ENCODE data around the gene CHKA. TPM values are rescaled to one million over a fixed set of nuclear protein-coding genes. Genes with fewer than 3 reads are reported as not detected.

Gene CHKA
- total and polyA plus RNA-seq, 2 of the 8 experiments (the other 6 are each of a cell fraction or from before 2014, with no cell fraction given): 61.2 to 86.6 TPM

DNA sequence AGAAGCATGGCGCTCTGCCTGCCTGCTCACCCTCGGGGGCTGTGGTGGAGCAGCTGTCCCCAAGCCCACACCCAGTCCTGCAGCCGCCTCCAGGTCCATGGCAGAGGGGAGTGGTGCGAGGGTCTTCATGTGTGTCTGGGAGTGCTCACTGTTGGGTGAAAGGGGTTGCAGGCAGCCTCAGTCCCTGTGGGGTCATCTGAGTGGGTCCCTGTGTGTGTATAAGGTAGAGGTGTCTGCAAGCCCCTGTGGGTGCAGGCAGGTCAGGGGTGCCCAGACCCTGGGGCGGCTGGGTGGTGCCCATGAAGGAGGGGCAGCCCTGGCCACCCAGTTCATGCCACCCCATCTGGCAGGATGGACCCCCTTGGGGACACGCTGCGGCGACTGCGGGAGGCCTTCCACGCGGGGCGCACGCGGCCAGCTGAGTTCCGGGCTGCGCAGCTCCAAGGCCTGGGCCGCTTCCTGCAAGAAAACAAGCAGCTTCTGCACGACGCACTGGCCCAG is 106.2 kb downstream of the CHKA start:
- peak overlapping the region; percentile 35; the same call in 1 of the 2 replicates for H4K8ac ChIP-seq (ENCODE audit: extremely low read depth, insufficient read depth, low read length)
- no peak overlapping the region for H3K4ac ChIP-seq (replicated peaks; ENCODE audit: insufficient read length, low read depth, low read length)
- H3K23ac ChIP-seq (ENCODE audit: insufficient read length): no peak overlapping the region
- no peak overlapping the region for H3K4me3 ChIP-seq (ENCODE audit: extremely low read depth in 1 of 4, insufficient read depth in 2 of 4, low read depth in 3 of 4, low read length in 4 of 4)
- no peak overlapping the region for H3K4me2 ChIP-seq (ENCODE audit: insufficient read depth in 1 of 2, low read depth in 2 of 2, low read length in 2 of 2)
- no peaks in the 10 kb centered on the region for H3K9me3 ChIP-seq (ENCODE audit: insufficient read depth in 2 of 2, low read depth in 1 of 2, low read length in 1 of 2)
- H3K18ac ChIP-seq (ENCODE audit: extremely low read depth, low read length): no peak overlapping the region
- no peak overlapping the region for H2BK12ac ChIP-seq (ENCODE audit: low read depth, low read length)
- no peaks in the 10 kb centered on the region for H3K27me3 ChIP-seq (replicated peaks in 1 of 4; ENCODE audit: control insufficient read depth in 3 of 4, extremely low read depth in 1 of 4, insufficient read depth in 3 of 4, low read length in 3 of 4)
- no peaks in the 10 kb centered on the region for H3K36me3 ChIP-seq (ENCODE audit: control insufficient read depth in 2 of 4, insufficient read depth in 4 of 4, low read length in 3 of 4)
- no peaks in the 10 kb centered on the region for H3K79me2 ChIP-seq (ENCODE audit: control insufficient read depth in 1 of 2, insufficient read depth in 2 of 2, low read length in 2 of 2)
- DNase-seq (ENCODE audit: low read depth in 1 of 2, low spot score in 2 of 2) (no peak), FAIRE-seq (no peak)
- H3K79me1 ChIP-seq (ENCODE audit: low read depth, low read length): no peaks in the 10 kb centered on the region
- H2AFZ ChIP-seq (ENCODE audit: low read length): no peak overlapping the region
- H2BK20ac ChIP-seq (ENCODE audit: low read length): no peak overlapping the region
- ChIA-PET CTCF (ENCODE audit: partially characterized antibody) (interaction anchor here (0.7 to 1.5 kb wide), 2 partner anchors 9 to 18 kb away, joined by 3 to 5 read pairs; no protein-coding TSS in a partner anchor), POLR2A (ENCODE audit: partially characterized antibody) (interaction anchor here (1.0 to 2.8 kb wide), 4 partner anchors 9 to 23 kb away, joined by 3 to 14 read pairs (median 4); partner anchors contain the start of gene TCIRG1)
- 91% methylated on average over 18 of the region's 19 CpGs; no CpG with 5 or more reads in 1 of the 2 experiments for WGBS, 2 experiments (ENCODE audit: extremely low coverage in 1 of 2, insufficient coverage in 1 of 2, insufficient read length in 1 of 2, insufficient replicate concordance in 2 of 2, low coverage in 1 of 2, low lambda C conversion rate in 2 of 2, missing lambda C conversion rate in 1 of 2)
- no peaks in the 10 kb centered on the region for H3K23me2 ChIP-seq (ENCODE audit: low read depth, low read length)
- no peak overlapping the region for H2BK5ac ChIP-seq (ENCODE audit: low read depth, low read length)
- no peak overlapping the region for H2AK5ac ChIP-seq (ENCODE audit: low read depth, low read length)
- no peak overlapping the region for H3K56ac ChIP-seq (replicated peaks; ENCODE audit: insufficient read length, low read depth, low read length)
- peaks cover 0 to 15% (median 9%) of the 10 kb centered on the region in 4 experiments; a peak in 6 of 7 replicates for H3K4me1 ChIP-seq (replicated peaks in 1 of 4; ENCODE audit: control insufficient read depth in 3 of 4, insufficient read depth in 4 of 4, low read length in 3 of 4)
- no peaks in the 10 kb centered on the region for H4K20me1 ChIP-seq (replicated peaks in 1 of 2; ENCODE audit: control insufficient read depth in 1 of 2, insufficient read depth in 2 of 2, low read length in 2 of 2)
- H3K14ac ChIP-seq (ENCODE audit: insufficient read length): no peak overlapping the region
- H4K91ac ChIP-seq (replicated peaks; ENCODE audit: insufficient read length, low read length): no peak overlapping the region
- H2BK120ac ChIP-seq (replicated peaks; ENCODE audit: low read depth, low read length): no peak overlapping the region
- no peak overlapping the region for H4K5ac ChIP-seq (ENCODE audit: insufficient read length, low read depth, low read length)
- H3K9ac ChIP-seq (replicated peaks in 1 of 4; ENCODE audit: extremely low read depth in 1 of 4, low read depth in 3 of 4, low read length in 3 of 4): no peak overlapping the region
- H2BK15ac ChIP-seq (ENCODE audit: low read length): no peak overlapping the region
- H3K27ac ChIP-seq (ENCODE audit: low read depth, low read length): no peak overlapping the region
- no peak for TF ChIP-seq KDM5A (IDR thresholded peaks at IDR 0.05; ENCODE audit: low read length)
- TF ChIP-seq RAD21 (IDR thresholded peaks at IDR 0.05 in 1 of 2, conservative IDR thresholded peaks at IDR 0.05 in 1 of 2; ENCODE audit: low read depth in 2 of 2, low read length in 2 of 2): no peak
- no peak for TF ChIP-seq EP300 (IDR thresholded peaks at IDR 0.05; ENCODE audit: borderline replicate concordance in 1 of 2, low read depth in 2 of 2, low read length in 2 of 2)
- no peak for TF ChIP-seq JUND (IDR thresholded peaks at IDR 0.05; ENCODE audit: low read length)
- no peak for TF ChIP-seq CREB1 (IDR thresholded peaks at IDR 0.05)

All from H1 (cell line).